ENCODE data around the gene AQP1. TPM values are rescaled to one million over a fixed set of nuclear protein-coding genes. Genes with fewer than 3 reads are reported as not detected.

The AQP1 gene
- total and polyA plus RNA-seq, 5 donors from 2014 or later, result 0.20 TPM; not detected in 4

DNA sequence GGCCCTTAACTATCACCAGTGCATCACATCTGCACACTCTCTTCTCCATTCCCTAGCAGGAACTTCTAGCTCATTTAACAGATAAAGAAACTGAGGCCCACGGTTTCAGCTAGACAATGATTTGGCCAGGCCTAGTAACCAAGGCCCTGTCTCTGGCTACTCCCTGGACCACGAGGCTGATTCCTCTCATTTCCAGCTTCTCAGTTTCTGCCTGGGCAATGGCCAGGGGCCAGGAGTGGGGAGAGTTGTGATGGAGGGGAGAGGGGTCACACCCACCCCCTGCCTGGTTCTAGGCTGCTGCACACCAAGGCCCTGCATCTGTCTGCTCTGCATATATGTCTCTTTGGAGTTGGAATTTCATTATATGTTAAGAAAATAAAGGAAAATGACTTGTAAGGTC lies 13.5 kb downstream of the AQP1 start:
- Mint-ChIP-seq H3K27me3 (peaks cover 7% of the 10 kb centered on the region), H3K27ac (no peak overlapping the region), H3K36me3 (no peaks in the 10 kb centered on the region), H3K4me1 (no peaks in the 10 kb centered on the region), H3K4me3 (no peak overlapping the region), H3K9me3 (peaks cover 0 to 3% (median 0%) of the 10 kb centered on the region in 7 donors)
- no peak overlapping the region for H3K27ac ChIP-seq (ENCODE audit: insufficient read depth, low read length, poor library complexity, severe bottlenecking)
- no peak overlapping the region for H3K4me3 ChIP-seq (ENCODE audit: low read depth, low read length)
- DNase-seq (no peak), ATAC-seq (ENCODE audit: low read depth in 2 of 2) (no peak)
- peaks cover 0 to 5% of the 10 kb centered on the region in 2 experiments for H3K9me3 ChIP-seq (ENCODE audit: control insufficient read depth in 2 of 2, low read length in 2 of 2)
- no peaks in the 10 kb centered on the region for H3K27me3 ChIP-seq (ENCODE audit: control insufficient read depth, insufficient read depth, low read length)
- H3K4me1 ChIP-seq (ENCODE audit: control insufficient read depth, insufficient read depth, low read length, poor library complexity, severe bottlenecking), result no peaks in the 10 kb centered on the region
- no peaks in the 10 kb centered on the region for H3K36me3 ChIP-seq (ENCODE audit: control insufficient read depth, insufficient read depth, low read length)

DNA sequence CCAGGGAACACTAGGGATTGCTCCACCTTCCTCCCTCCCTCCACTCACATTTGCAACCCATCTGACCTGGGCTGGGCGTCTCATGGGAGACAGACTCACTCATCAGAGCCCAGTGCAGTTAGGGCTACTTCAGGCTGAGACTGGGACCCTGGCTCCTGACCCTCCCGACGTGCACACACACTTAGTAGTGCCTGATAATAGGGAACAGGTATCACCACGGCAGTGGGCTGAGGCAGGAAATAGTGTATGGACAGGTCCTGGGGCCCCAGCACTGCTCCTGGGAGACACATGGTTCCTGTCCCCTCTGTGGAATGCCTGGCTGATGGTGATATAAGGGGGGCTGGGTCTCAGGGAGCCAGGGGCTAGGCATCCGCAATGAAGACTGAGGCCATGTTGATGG lies 14.3 kb downstream of the AQP1 start:
- H3K9me3 ChIP-seq (ENCODE audit: control insufficient read depth in 2 of 2, low read length in 2 of 2), result peaks cover 0 to 5% of the 10 kb centered on the region in 2 experiments
- no peaks in the 10 kb centered on the region for H3K27me3 ChIP-seq (ENCODE audit: control insufficient read depth, insufficient read depth, low read length)
- H3K36me3 ChIP-seq (ENCODE audit: control insufficient read depth, insufficient read depth, low read length), result no peaks in the 10 kb centered on the region
- H3K27ac Mint-ChIP-seq, result no peak overlapping the region
- H3K9me3 Mint-ChIP-seq, result peaks cover 0 to 3% (median 0%) of the 10 kb centered on the region in 7 donors
- H3K36me3 Mint-ChIP-seq, result no peaks in the 10 kb centered on the region
- H3K4me3 Mint-ChIP-seq, result no peak overlapping the region
- H3K4me1 ChIP-seq (ENCODE audit: control insufficient read depth, insufficient read depth, low read length, poor library complexity, severe bottlenecking), result no peaks in the 10 kb centered on the region
- no peak overlapping the region for H3K4me3 ChIP-seq (ENCODE audit: low read depth, low read length)
- H3K27me3 Mint-ChIP-seq, result peaks cover 7% of the 10 kb centered on the region
- ATAC-seq (ENCODE audit: low read depth in 2 of 2), result no peak
- no peak for DNase-seq
- no peaks in the 10 kb centered on the region for H3K4me1 Mint-ChIP-seq
- no peak overlapping the region for H3K27ac ChIP-seq (ENCODE audit: insufficient read depth, low read length, poor library complexity, severe bottlenecking)

DNA sequence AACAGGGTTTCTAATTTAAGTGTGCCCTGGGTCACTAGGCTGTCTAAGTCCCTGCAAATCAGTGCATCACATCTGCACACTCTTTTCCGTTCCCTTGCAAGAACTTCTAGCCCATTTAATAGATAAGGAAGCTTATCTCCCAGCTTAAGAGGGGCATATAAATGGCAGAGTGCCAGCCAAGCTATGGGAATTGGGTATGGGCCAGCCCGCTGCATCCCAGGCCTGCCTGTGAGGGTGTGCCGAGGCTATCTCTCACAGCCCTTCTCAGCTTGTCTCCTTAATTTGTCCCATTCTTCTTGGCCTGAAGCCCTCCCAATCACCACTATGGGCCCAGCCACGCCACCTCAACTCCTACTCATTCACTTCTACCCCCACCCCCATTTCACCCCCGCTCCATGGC lies 14.7 kb downstream of the AQP1 start:
- Histone ChIP-seq H3K4me1 (ENCODE audit: control insufficient read depth, insufficient read depth, low read length, poor library complexity, severe bottlenecking) (no peaks in the 10 kb centered on the region), H3K27ac (ENCODE audit: insufficient read depth, low read length, poor library complexity, severe bottlenecking) (no peak overlapping the region), H3K4me3 (ENCODE audit: low read depth, low read length) (no peak overlapping the region), H3K27me3 (ENCODE audit: control insufficient read depth, insufficient read depth, low read length) (no peaks in the 10 kb centered on the region), H3K9me3 (ENCODE audit: control insufficient read depth in 2 of 2, low read length in 2 of 2) (peaks cover 0 to 5% of the 10 kb centered on the region in 2 experiments), H3K36me3 (ENCODE audit: control insufficient read depth, insufficient read depth, low read length) (no peaks in the 10 kb centered on the region)
- H3K36me3 Mint-ChIP-seq, result no peaks in the 10 kb centered on the region
- ATAC-seq (ENCODE audit: low read depth in 2 of 2), result no peak
- peaks cover 0 to 3% (median 0%) of the 10 kb centered on the region in 7 donors for H3K9me3 Mint-ChIP-seq
- no peak overlapping the region for H3K4me3 Mint-ChIP-seq
- no peak for DNase-seq
- H3K27ac Mint-ChIP-seq, result no peak overlapping the region
- H3K4me1 Mint-ChIP-seq, result no peaks in the 10 kb centered on the region
- H3K27me3 Mint-ChIP-seq, result peaks cover 7% of the 10 kb centered on the region

DNA sequence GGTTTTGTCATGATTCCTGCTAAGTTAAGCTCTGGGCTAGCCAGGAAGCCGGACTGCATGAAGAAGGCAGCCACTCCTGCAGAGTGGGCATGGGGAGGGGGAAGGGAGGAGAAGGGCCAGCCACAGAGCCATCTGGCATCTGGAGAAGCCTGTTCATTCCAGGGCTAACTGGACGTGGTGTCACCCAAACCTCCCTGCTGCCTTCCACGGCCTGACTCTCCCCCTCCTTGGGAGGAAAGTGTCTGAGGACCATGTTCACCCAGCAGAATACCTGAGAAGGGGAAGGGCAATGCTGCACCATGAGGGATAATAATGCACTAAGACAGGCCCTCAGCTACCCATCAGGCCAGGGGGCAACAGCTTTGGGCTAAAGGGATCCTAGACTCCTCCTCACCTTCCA lies 15.4 kb downstream of the AQP1 start:
- peaks cover 0 to 3% (median 0%) of the 10 kb centered on the region in 7 donors for H3K9me3 Mint-ChIP-seq
- Histone ChIP-seq H3K27me3 (ENCODE audit: control insufficient read depth, insufficient read depth, low read length) (no peaks in the 10 kb centered on the region), H3K9me3 (ENCODE audit: control insufficient read depth in 2 of 2, low read length in 2 of 2) (peaks cover 0 to 5% of the 10 kb centered on the region in 2 experiments), H3K36me3 (ENCODE audit: control insufficient read depth, insufficient read depth, low read length) (no peaks in the 10 kb centered on the region), H3K4me3 (ENCODE audit: low read depth, low read length) (no peak overlapping the region), H3K4me1 (ENCODE audit: control insufficient read depth, insufficient read depth, low read length, poor library complexity, severe bottlenecking) (no peaks in the 10 kb centered on the region), H3K27ac (ENCODE audit: insufficient read depth, low read length, poor library complexity, severe bottlenecking) (no peak overlapping the region)
- no peak overlapping the region for H3K27ac Mint-ChIP-seq
- ATAC-seq (ENCODE audit: low read depth in 2 of 2) (no peak), DNase-seq (no peak)
- H3K4me1 Mint-ChIP-seq, result no peaks in the 10 kb centered on the region
- H3K4me3 Mint-ChIP-seq, result no peak overlapping the region
- peaks cover 7% of the 10 kb centered on the region for H3K27me3 Mint-ChIP-seq
- no peaks in the 10 kb centered on the region for H3K36me3 Mint-ChIP-seq

DNA sequence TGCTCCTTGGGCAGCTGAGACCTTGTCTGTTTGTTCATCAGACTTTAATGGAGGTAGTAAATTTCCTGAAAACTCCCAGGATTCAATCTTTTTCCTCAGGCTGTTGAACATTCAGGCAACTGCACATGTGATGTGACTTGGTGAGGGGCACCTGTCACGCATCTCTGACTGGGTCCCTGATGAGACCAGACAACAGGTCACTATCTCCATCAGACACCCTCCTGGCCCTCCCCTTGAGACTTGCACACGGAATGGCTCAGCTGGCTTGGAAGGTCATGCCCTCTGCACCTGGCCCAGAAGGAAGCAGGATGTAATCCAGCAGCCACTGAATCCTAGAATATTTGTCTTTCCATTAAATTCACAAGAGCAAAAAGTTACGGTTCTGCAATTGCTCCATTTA lies 15.9 kb downstream of the AQP1 start:
- no peak overlapping the region for H3K4me3 Mint-ChIP-seq
- no peak overlapping the region for H3K27ac ChIP-seq (ENCODE audit: insufficient read depth, low read length, poor library complexity, severe bottlenecking)
- H3K36me3 ChIP-seq (ENCODE audit: control insufficient read depth, insufficient read depth, low read length), result no peaks in the 10 kb centered on the region
- H3K36me3 Mint-ChIP-seq, result no peaks in the 10 kb centered on the region
- H3K9me3 Mint-ChIP-seq, result peaks cover 0 to 3% (median 0%) of the 10 kb centered on the region in 7 donors
- H3K4me1 ChIP-seq (ENCODE audit: control insufficient read depth, insufficient read depth, low read length, poor library complexity, severe bottlenecking), result no peaks in the 10 kb centered on the region
- H3K27me3 ChIP-seq (ENCODE audit: control insufficient read depth, insufficient read depth, low read length), result no peaks in the 10 kb centered on the region
- H3K4me3 ChIP-seq (ENCODE audit: low read depth, low read length), result no peak overlapping the region
- no peak for ATAC-seq (ENCODE audit: low read depth in 2 of 2)
- H3K9me3 ChIP-seq (ENCODE audit: control insufficient read depth in 2 of 2, low read length in 2 of 2), result peaks cover 0 to 5% of the 10 kb centered on the region in 2 experiments
- DNase-seq, result no peak
- H3K4me1 Mint-ChIP-seq, result no peaks in the 10 kb centered on the region
- H3K27me3 Mint-ChIP-seq, result peaks cover 7% of the 10 kb centered on the region
- no peak overlapping the region for H3K27ac Mint-ChIP-seq

DNA sequence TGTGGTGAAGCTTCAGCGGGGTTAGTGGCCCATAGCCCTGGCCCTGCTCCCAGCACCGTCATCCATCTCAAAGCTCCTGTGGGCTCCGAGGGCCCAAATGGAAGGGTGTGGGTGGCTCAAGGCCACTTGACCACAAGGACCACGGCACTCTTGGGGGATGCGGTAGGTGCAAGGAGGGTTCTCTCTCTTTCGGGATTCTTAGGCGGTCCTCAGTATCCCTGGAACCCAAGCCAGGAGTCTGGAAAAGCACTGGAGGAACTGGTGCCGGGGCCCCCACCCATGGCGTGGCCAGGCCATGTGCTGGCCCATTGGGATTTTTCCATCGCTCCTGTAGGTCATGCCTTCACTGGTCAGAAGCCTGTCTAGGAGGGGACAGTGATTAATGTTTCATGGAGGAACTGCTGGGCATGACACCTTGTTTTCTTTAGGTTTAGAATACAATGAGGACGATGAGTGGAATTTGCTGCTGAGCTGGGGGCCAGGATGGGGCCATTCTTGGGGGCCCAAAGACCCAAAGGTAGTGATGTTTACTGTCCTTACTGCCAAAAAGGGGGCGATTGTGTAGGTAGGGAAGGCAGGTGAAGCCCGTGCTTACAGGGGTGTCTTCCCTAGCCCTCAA lies 16.7 kb downstream of the AQP1 start:
- peaks cover 0 to 3% (median 0%) of the 10 kb centered on the region in 7 donors for H3K9me3 Mint-ChIP-seq
- Histone ChIP-seq H3K27ac (ENCODE audit: insufficient read depth, low read length, poor library complexity, severe bottlenecking) (no peak overlapping the region), H3K36me3 (ENCODE audit: control insufficient read depth, insufficient read depth, low read length) (no peaks in the 10 kb centered on the region), H3K4me1 (ENCODE audit: control insufficient read depth, insufficient read depth, low read length, poor library complexity, severe bottlenecking) (no peaks in the 10 kb centered on the region), H3K9me3 (ENCODE audit: control insufficient read depth in 2 of 2, low read length in 2 of 2) (peaks cover 0 to 5% of the 10 kb centered on the region in 2 experiments), H3K27me3 (ENCODE audit: control insufficient read depth, insufficient read depth, low read length) (no peaks in the 10 kb centered on the region), H3K4me3 (ENCODE audit: low read depth, low read length) (no peak overlapping the region)
- H3K4me3 Mint-ChIP-seq, result no peak overlapping the region
- no peaks in the 10 kb centered on the region for H3K36me3 Mint-ChIP-seq
- no peaks in the 10 kb centered on the region for H3K4me1 Mint-ChIP-seq
- H3K27me3 Mint-ChIP-seq, result peaks cover 12% of the 10 kb centered on the region
- H3K27ac Mint-ChIP-seq, result no peak overlapping the region
- ATAC-seq (ENCODE audit: low read depth in 2 of 2) (no peak), DNase-seq (no peak)

DNA sequence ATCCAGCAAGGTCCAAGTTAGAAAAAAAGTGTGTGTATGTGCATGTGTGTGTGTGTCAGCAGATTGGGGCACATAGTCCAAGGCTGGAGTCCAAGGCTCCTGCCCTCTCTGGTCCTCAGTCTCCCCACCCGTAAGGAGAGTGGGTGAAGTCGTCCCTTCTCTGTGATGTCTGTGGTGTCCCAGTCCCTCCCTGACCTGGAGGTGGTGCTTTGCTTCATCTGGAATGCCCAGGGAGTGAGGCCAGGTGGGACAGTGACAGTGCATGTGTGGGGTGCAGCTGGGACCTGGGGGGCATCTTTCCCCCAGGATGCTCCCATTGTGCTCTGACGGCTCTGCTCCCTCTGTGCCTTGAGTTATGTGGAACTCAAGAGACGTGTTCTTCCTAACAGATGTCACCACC lies 18.0 kb downstream of the AQP1 start:
- H3K27me3 Mint-ChIP-seq, result peaks cover 12% of the 10 kb centered on the region
- H3K4me3 ChIP-seq (ENCODE audit: low read depth, low read length), result no peak overlapping the region
- H3K4me3 Mint-ChIP-seq, result no peak overlapping the region
- H3K27ac ChIP-seq (ENCODE audit: insufficient read depth, low read length, poor library complexity, severe bottlenecking), result no peak overlapping the region
- no peaks in the 10 kb centered on the region for H3K4me1 Mint-ChIP-seq
- H3K4me1 ChIP-seq (ENCODE audit: control insufficient read depth, insufficient read depth, low read length, poor library complexity, severe bottlenecking), result no peaks in the 10 kb centered on the region
- no peaks in the 10 kb centered on the region for H3K27me3 ChIP-seq (ENCODE audit: control insufficient read depth, insufficient read depth, low read length)
- DNase-seq (no peak), ATAC-seq (ENCODE audit: low read depth in 2 of 2) (no peak)
- H3K9me3 ChIP-seq (ENCODE audit: control insufficient read depth in 2 of 2, low read length in 2 of 2), result peaks cover 0 to 5% of the 10 kb centered on the region in 2 experiments
- no peaks in the 10 kb centered on the region for H3K36me3 Mint-ChIP-seq
- H3K27ac Mint-ChIP-seq, result no peak overlapping the region
- peaks cover 0 to 3% (median 0%) of the 10 kb centered on the region in 7 donors for H3K9me3 Mint-ChIP-seq
- H3K36me3 ChIP-seq (ENCODE audit: control insufficient read depth, insufficient read depth, low read length), result no peaks in the 10 kb centered on the region

DNA sequence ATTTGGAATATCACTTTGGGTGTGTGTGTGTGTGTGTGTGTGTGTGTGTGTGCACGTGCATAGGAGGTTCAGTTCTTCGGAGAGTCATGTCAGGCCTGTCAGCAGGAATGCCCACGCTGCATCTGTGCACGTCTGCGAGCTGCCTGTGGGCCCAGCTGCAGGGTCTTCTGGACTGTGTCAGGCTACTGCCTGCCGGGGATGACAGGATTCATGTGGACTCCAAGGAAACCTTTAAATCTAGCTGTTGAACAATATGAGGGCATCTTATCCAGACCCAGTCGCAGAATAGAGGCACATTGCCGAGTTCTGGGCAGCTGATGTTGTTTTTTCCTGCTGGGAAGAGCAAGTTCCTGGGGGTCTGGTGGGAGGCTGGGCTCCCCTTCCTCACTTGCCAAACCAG lies 19.0 kb downstream of the AQP1 start:
- H3K4me1 Mint-ChIP-seq, result no peaks in the 10 kb centered on the region
- no peak for ATAC-seq (ENCODE audit: low read depth in 2 of 2)
- H3K4me1 ChIP-seq (ENCODE audit: control insufficient read depth, insufficient read depth, low read length, poor library complexity, severe bottlenecking), result no peaks in the 10 kb centered on the region
- DNase-seq, result no peak
- H3K27me3 ChIP-seq (ENCODE audit: control insufficient read depth, insufficient read depth, low read length), result no peaks in the 10 kb centered on the region
- no peak overlapping the region for H3K27ac ChIP-seq (ENCODE audit: insufficient read depth, low read length, poor library complexity, severe bottlenecking)
- no peak overlapping the region for H3K27ac Mint-ChIP-seq
- peaks cover 0 to 5% of the 10 kb centered on the region in 2 experiments for H3K9me3 ChIP-seq (ENCODE audit: control insufficient read depth in 2 of 2, low read length in 2 of 2)
- no peaks in the 10 kb centered on the region for H3K36me3 Mint-ChIP-seq
- no peak overlapping the region for H3K4me3 ChIP-seq (ENCODE audit: low read depth, low read length)
- peaks cover 0 to 3% (median 0%) of the 10 kb centered on the region in 7 donors for H3K9me3 Mint-ChIP-seq
- H3K36me3 ChIP-seq (ENCODE audit: control insufficient read depth, insufficient read depth, low read length), result no peaks in the 10 kb centered on the region
- peaks cover 17% of the 10 kb centered on the region for H3K27me3 Mint-ChIP-seq
- no peak overlapping the region for H3K4me3 Mint-ChIP-seq

Measured in CD4-positive, CD25-positive, alpha-beta regulatory T cell (primary cell).